Naive B cell (primary cell): Measurements from ENCODE around the gene RNF144A. TPM values are rescaled to one million over a fixed set of nuclear protein-coding genes. Genes with fewer than 3 reads are reported as not detected.
A peak's percentile ranks its signal among the peaks of the same experiment; 100 is the strongest.
"Not testable (repeated sequence)": the region's sequence is repeated elsewhere in the genome, so short reads cannot be mapped to it uniquely, and the experiment has no call there.

ENCODE experiments used
- ATAC-seq, 2 donors: fragments of 150-1000 bp; cut with Tn5 transposase; 2 replicates each; pipeline ENCODE4 v1.10.0; 2021; ENCODE audit warnings: low read depth in 2 of 2, mild to moderate bottlenecking in 2 of 2, moderate library complexity in 2 of 2
- DNase-seq: peaks from one replicate; pipeline ENCODE4 v3.0.0; 2022
- H3K27ac Mint-ChIP-seq, 6 donors: one replicate each; pipeline ENCODE4 v1.8.0; 2020 to 2022; ENCODE audit warnings: mild to moderate bottlenecking in 6 of 6, mixed read lengths in 6 of 6, moderate library complexity in 5 of 6, inconsistent platforms in 2 of 6
- H3K27me3 Mint-ChIP-seq, 3 donors: one replicate each; pipeline ENCODE4 v1.8.0; 2021 to 2022; ENCODE audit warnings: mixed read lengths in 3 of 3, mild to moderate bottlenecking in 1 of 3
- H3K36me3 Mint-ChIP-seq, 2 donors: one replicate each; pipeline ENCODE4 v1.8.0; 2020 to 2022; ENCODE audit warnings: mixed read lengths in 2 of 2, inconsistent platforms in 1 of 2, mild to moderate bottlenecking in 1 of 2
- H3K4me1 Mint-ChIP-seq, 3 donors: one replicate each; pipeline ENCODE4 v1.8.0; 2020 to 2022; ENCODE audit warnings: mixed read lengths in 3 of 3, inconsistent platforms in 1 of 3, mild to moderate bottlenecking in 1 of 3, moderate library complexity in 1 of 3
- H3K4me3 Mint-ChIP-seq, 8 donors: one replicate each; pipeline ENCODE4 v1.8.0; 2020 to 2022; ENCODE audit warnings: mild to moderate bottlenecking in 8 of 8, mixed read lengths in 8 of 8, moderate library complexity in 8 of 8, inconsistent platforms in 2 of 8
- H3K9me3 Mint-ChIP-seq, 7 donors: one replicate each; pipeline ENCODE4 v1.8.0; 2020 to 2022; ENCODE audit warnings: mixed read lengths in 7 of 7, mild to moderate bottlenecking in 5 of 7, inconsistent platforms in 2 of 7, moderate library complexity in 1 of 7
- polyA plus RNA-seq, 6 donors: library from polyadenylated mRNA; unstranded; fragments of 300-500 nt; fragmentation: Illumina TruSeq; gene quantifications; one replicate each; pipeline ENCODE4 v1.2.3, GENCODE V29; 2021; ENCODE audit warnings: low read depth in 6 of 6

The RNF144A gene
- polyA plus RNA-seq, 6 donors from 2014 or later = 0.04 to 0.92 (median 0.16) TPM; not detected in 1

GRCh38 chr2:6935652-6936020, 18.4 kb downstream of the RNF144A start:
- H3K27ac Mint-ChIP-seq, H3K36me3 Mint-ChIP-seq, DNase-seq, H3K27me3 Mint-ChIP-seq, ATAC-seq: not testable (repeated sequence)
- Mint-ChIP-seq H3K4me3 (peak overlapping the region in 1 of 8 donors; percentile 26), H3K4me1 (peaks cover 6 to 16% (median 9%) of the 10 kb centered on the region in 3 donors), H3K9me3 (peaks cover 0 to 15% (median 4%) of the 10 kb centered on the region in 7 donors)

- ATAC-seq = no peak
- peaks cover 0 to 9% (median 4%) of the 10 kb centered on the region in 7 donors for H3K9me3 Mint-ChIP-seq
- peaks cover 6 to 16% (median 9%) of the 10 kb centered on the region in 3 donors for H3K4me1 Mint-ChIP-seq
- no peak overlapping the region for H3K27ac Mint-ChIP-seq
- DNase-seq = no peak
- no peak overlapping the region for H3K4me3 Mint-ChIP-seq
- H3K36me3 Mint-ChIP-seq = peaks cover 3 to 12% of the 10 kb centered on the region in 2 donors
- H3K27me3 Mint-ChIP-seq = peaks cover 0 to 14% (median 0%) of the 10 kb centered on the region in 3 donors
Observed at GRCh38 chr2:6937157-6937556, 19.9 kb downstream of the RNF144A start.

GRCh38 chr2:6937582-6937981, 20.4 kb downstream of the RNF144A start:
- H3K4me3 Mint-ChIP-seq = no peak overlapping the region
- peaks cover 0 to 17% (median 0%) of the 10 kb centered on the region in 3 donors for H3K27me3 Mint-ChIP-seq
- peaks cover 6 to 16% (median 9%) of the 10 kb centered on the region in 3 donors for H3K4me1 Mint-ChIP-seq
- H3K27ac Mint-ChIP-seq = peak overlapping the region in 1 of 6 donors; percentile 3
- no peak for ATAC-seq
- DNase-seq = no peak
- peaks cover 6 to 15% of the 10 kb centered on the region in 2 donors for H3K36me3 Mint-ChIP-seq
- H3K9me3 Mint-ChIP-seq = peaks cover 0 to 9% (median 4%) of the 10 kb centered on the region in 7 donors

GRCh38 chr2:6939071-6939470, 21.9 kb downstream of the RNF144A start:
- H3K36me3 Mint-ChIP-seq = peaks cover 6 to 15% of the 10 kb centered on the region in 2 donors
- DNase-seq (no peak), ATAC-seq (no peak)
- H3K4me1 Mint-ChIP-seq = peaks cover 6 to 11% (median 9%) of the 10 kb centered on the region in 3 donors
- no peak overlapping the region for H3K4me3 Mint-ChIP-seq
- peaks cover 0 to 9% (median 4%) of the 10 kb centered on the region in 7 donors for H3K9me3 Mint-ChIP-seq
- peaks cover 0 to 17% (median 0%) of the 10 kb centered on the region in 3 donors for H3K27me3 Mint-ChIP-seq
- H3K27ac Mint-ChIP-seq = no peak overlapping the region

GRCh38 chr2:6940820-6941219, 23.6 kb downstream of the RNF144A start:
- Mint-ChIP-seq H3K27ac (no peak overlapping the region), H3K36me3 (peaks cover 6 to 15% of the 10 kb centered on the region in 2 donors), H3K9me3 (peaks cover 0 to 4% (median 0%) of the 10 kb centered on the region in 7 donors), H3K4me1 (peaks cover 4 to 14% (median 7%) of the 10 kb centered on the region in 3 donors), H3K4me3 (no peak overlapping the region), H3K27me3 (peaks cover 0 to 17% (median 0%) of the 10 kb centered on the region in 3 donors)
- DNase-seq (no peak), ATAC-seq (no peak)

- H3K4me1 Mint-ChIP-seq = peaks cover 4 to 15% (median 7%) of the 10 kb centered on the region in 3 donors
- no peak overlapping the region for H3K4me3 Mint-ChIP-seq
Observed at GRCh38 chr2:6941299-6942046, 24.3 kb downstream of the RNF144A start.

GRCh38 chr2:6942848-6943247, 25.6 kb downstream of the RNF144A start:
- Mint-ChIP-seq H3K4me1 (peaks cover 4 to 15% (median 7%) of the 10 kb centered on the region in 3 donors), H3K36me3 (peaks cover 6 to 15% of the 10 kb centered on the region in 2 donors), H3K27me3 (peaks cover 0 to 17% (median 0%) of the 10 kb centered on the region in 3 donors), H3K9me3 (no peaks in the 10 kb centered on the region), H3K4me3 (no peak overlapping the region), H3K27ac (peak overlapping the region in 1 of 6 donors; percentile 5)
- DNase-seq (no peak), ATAC-seq (no peak)

More at GRCh38 chr2:6941299-6942046, 24.3 kb downstream of the RNF144A start:
- Mint-ChIP-seq H3K9me3 (no peaks in the 10 kb centered on the region), H3K27me3 (peaks cover 0 to 17% (median 0%) of the 10 kb centered on the region in 3 donors), H3K27ac (no peak overlapping the region), H3K36me3 (peaks cover 6 to 15% of the 10 kb centered on the region in 2 donors)
- no peak for DNase-seq
- ATAC-seq = no peak

GRCh38 chr2:6943523-6943922, 26.3 kb downstream of the RNF144A start:
- Mint-ChIP-seq H3K4me3 (no peak overlapping the region), H3K36me3 (peaks cover 6 to 15% of the 10 kb centered on the region in 2 donors), H3K27ac (peak overlapping the region in 2 of 6 donors; percentile 0), H3K27me3 (peaks cover 0 to 17% (median 0%) of the 10 kb centered on the region in 3 donors), H3K4me1 (peaks cover 4 to 15% (median 7%) of the 10 kb centered on the region in 3 donors), H3K9me3 (no peaks in the 10 kb centered on the region)
- no peak for DNase-seq
- ATAC-seq = no peak

GRCh38 chr2:6943971-6944370, 26.8 kb downstream of the RNF144A start:
- DNase-seq = no peak
- Mint-ChIP-seq H3K4me1 (peaks cover 4 to 15% (median 7%) of the 10 kb centered on the region in 3 donors), H3K4me3 (peak overlapping the region in 1 of 8 donors; percentile 27), H3K36me3 (peaks cover 6 to 15% of the 10 kb centered on the region in 2 donors), H3K27me3 (peaks cover 0 to 17% (median 0%) of the 10 kb centered on the region in 3 donors), H3K27ac (peak overlapping the region in 1 of 6 donors; percentile 87), H3K9me3 (no peaks in the 10 kb centered on the region)
- no peak for ATAC-seq

- Mint-ChIP-seq H3K27ac (no peak overlapping the region), H3K27me3 (peaks cover 0 to 17% (median 0%) of the 10 kb centered on the region in 3 donors), H3K36me3 (peaks cover 6 to 15% of the 10 kb centered on the region in 2 donors), H3K4me3 (no peak overlapping the region), H3K9me3 (no peaks in the 10 kb centered on the region), H3K4me1 (peaks cover 4 to 15% (median 7%) of the 10 kb centered on the region in 3 donors)
- ATAC-seq (no peak), DNase-seq (no peak)
Observed at GRCh38 chr2:6944555-6944954, 27.3 kb downstream of the RNF144A start.

GRCh38 chr2:6945087-6945813, 28.0 kb downstream of the RNF144A start:
- Mint-ChIP-seq H3K36me3 (peaks cover 6 to 15% of the 10 kb centered on the region in 2 donors), H3K27me3 (peaks cover 0 to 17% (median 0%) of the 10 kb centered on the region in 3 donors), H3K9me3 (no peaks in the 10 kb centered on the region), H3K4me1 (peaks cover 4 to 15% (median 7%) of the 10 kb centered on the region in 3 donors), H3K4me3 (no peak overlapping the region), H3K27ac (peak overlapping the region in 1 of 6 donors; percentile 60)
- ATAC-seq (no peak), DNase-seq (no peak)

GRCh38 chr2:6945821-6946220, 28.6 kb downstream of the RNF144A start:
- H3K4me3 Mint-ChIP-seq = no peak overlapping the region
- DNase-seq = no peak
- no peaks in the 10 kb centered on the region for H3K9me3 Mint-ChIP-seq
- peaks cover 6 to 15% of the 10 kb centered on the region in 2 donors for H3K36me3 Mint-ChIP-seq
- H3K27ac Mint-ChIP-seq = peak overlapping the region in 1 of 6 donors; percentile 60
- ATAC-seq = no peak
- peaks cover 0 to 16% (median 0%) of the 10 kb centered on the region in 3 donors for H3K27me3 Mint-ChIP-seq
- peaks cover 4 to 15% (median 7%) of the 10 kb centered on the region in 3 donors for H3K4me1 Mint-ChIP-seq

- no peak overlapping the region for H3K27ac Mint-ChIP-seq
- no peak for DNase-seq
- H3K9me3 Mint-ChIP-seq = no peaks in the 10 kb centered on the region
- H3K36me3 Mint-ChIP-seq = peaks cover 6 to 7% of the 10 kb centered on the region in 2 donors
- H3K27me3 Mint-ChIP-seq = peaks cover 0 to 7% (median 0%) of the 10 kb centered on the region in 3 donors
- no peak overlapping the region for H3K4me3 Mint-ChIP-seq
- no peak for ATAC-seq
- H3K4me1 Mint-ChIP-seq = peaks cover 4 to 15% (median 7%) of the 10 kb centered on the region in 3 donors
Observed at GRCh38 chr2:6946722-6947121, 29.5 kb downstream of the RNF144A start.
